HepG2 (cell line): ENCODE results near the gene GAL3ST2. TPM values are rescaled to one million over a fixed set of nuclear protein-coding genes. Genes with fewer than 3 reads are reported as not detected.

ENCODE experiments used
- ARID2 ChIP-seq: sonication (generic); formaldehyde crosslinking; IDR thresholded peaks from 2 replicates; pipeline ENCODE4 v1.8.1; 2022; ENCODE audit warnings: mild to moderate bottlenecking, missing genetic modification reagents, borderline replicate concordance
- ELF1 ChIP-seq: sonication (generic); formaldehyde crosslinking; IDR thresholded peaks from 2 replicates; pipeline ENCODE4 v1.4.0; 2020; ENCODE audit warnings: missing genetic modification reagents
- ELK4 ChIP-seq: sonication (generic); formaldehyde crosslinking; IDR thresholded peaks from 2 replicates; pipeline ENCODE4 v1.9.0; 2021; ENCODE audit warnings: missing genetic modification reagents, borderline replicate concordance
- FOSL2 ChIP-seq: sonication (generic); formaldehyde crosslinking; IDR thresholded peaks from 2 replicates; pipeline ENCODE4 v1.4.0; 2020; ENCODE audit warnings: missing genetic modification reagents
- FOXO1 ChIP-seq: sonication (generic); formaldehyde crosslinking; IDR thresholded peaks from 2 replicates; pipeline ENCODE4 v1.4.0; 2020; ENCODE audit warnings: missing genetic modification reagents
- HHEX ChIP-seq: IDR thresholded peaks from 2 replicates; pipeline ENCODE4 v1.6.1; 2016; ENCODE audit warnings: control low read depth
- MIXL1 ChIP-seq: IDR thresholded peaks from 2 replicates; pipeline ENCODE4 v1.6.1; 2016
- MYC ChIP-seq: sonication (generic); formaldehyde crosslinking; IDR thresholded peaks from 2 replicates; pipeline ENCODE4 v1.9.0; 2021; ENCODE audit warnings: missing genetic modification reagents, borderline replicate concordance
- NRL ChIP-seq: sonication (generic); formaldehyde crosslinking; IDR thresholded peaks from 2 replicates; pipeline ENCODE4 v1.5.0; 2020; ENCODE audit warnings: missing genetic modification reagents, mild to moderate bottlenecking, moderate library complexity, borderline replicate concordance
- PCBP1 ChIP-seq: fragments of 200-400 bp; formaldehyde crosslinking; IDR thresholded peaks from 2 replicates; pipeline ENCODE4 v1.6.1; 2017; ENCODE audit warnings: mild to moderate bottlenecking, low read depth, low read length, borderline replicate concordance
- RCOR2 ChIP-seq: IDR thresholded peaks from 2 replicates; pipeline ENCODE4 v1.6.1; 2016; ENCODE audit warnings: missing biosample characterization, missing genetic modification reagents
- SKIL ChIP-seq: sonication (generic); formaldehyde crosslinking; IDR thresholded peaks from 2 replicates; pipeline ENCODE4 v1.8.0; 2022; ENCODE audit warnings: missing genetic modification reagents, mild to moderate bottlenecking, moderate library complexity, borderline replicate concordance
- SP140L ChIP-seq: sonication (generic); formaldehyde crosslinking; IDR thresholded peaks from 2 replicates; pipeline ENCODE4 v1.4.0; 2020; ENCODE audit warnings: missing genetic modification reagents, borderline replicate concordance
- ZBTB38 ChIP-seq: sonication (generic); formaldehyde crosslinking; IDR thresholded peaks from 2 replicates; pipeline ENCODE4 v1.5.1; 2020; ENCODE audit warnings: mild to moderate bottlenecking, missing genetic modification reagents
- ZBTB43 ChIP-seq: sonication (generic); formaldehyde crosslinking; conservative IDR thresholded peaks from 2 replicates; pipeline ENCODE4 v1.4.0; 2020; ENCODE audit warnings: missing genetic modification reagents
- ZFYVE20 ChIP-seq: sonication (generic); formaldehyde crosslinking; IDR thresholded peaks from 2 replicates; pipeline ENCODE4 v1.8.0; 2023; ENCODE audit warnings: low read depth, mild to moderate bottlenecking, moderate library complexity, missing genetic modification reagents, borderline replicate concordance
- ZNF18 ChIP-seq: sonication (generic); formaldehyde crosslinking; IDR thresholded peaks from 2 replicates; pipeline ENCODE4 v1.8.0; 2022; ENCODE audit warnings: mild to moderate bottlenecking, missing genetic modification reagents; ENCODE audit not compliant: insufficient replicate concordance
- ZNF263 ChIP-seq: sonication (generic); formaldehyde crosslinking; IDR thresholded peaks from 2 replicates; pipeline ENCODE4 v1.4.0; 2020; ENCODE audit warnings: missing genetic modification reagents
- ZNF431 ChIP-seq: sonication (generic); formaldehyde crosslinking; IDR thresholded peaks from 2 replicates; pipeline ENCODE4 v1.9.0; 2022; ENCODE audit warnings: missing genetic modification reagents, low read depth, mild to moderate bottlenecking, borderline replicate concordance
- ZNF891 ChIP-seq: sonication (generic); formaldehyde crosslinking; IDR thresholded peaks from 2 replicates; pipeline ENCODE4 v1.5.0; 2020; ENCODE audit warnings: mild to moderate bottlenecking, missing genetic modification reagents
- polyA plus RNA-seq, 8 experiments: library from polyadenylated mRNA; depleted of rRNA in 3 of 8; stranded (reverse) in 7 of 8; unstranded in 1 of 8; fragments of >200 nt; fragmentation: Illumina TruSeq in 4 of 8; extraction: Trizol in 4 of 8; gene quantifications; 2 replicates each; pipeline versions ENCODE4 v1.2.1 to v1.2.3, GENCODE V29; 2011 to 2016; ENCODE audit warnings: low read depth in 4 of 8, missing spikeins in 1 of 8, mixed read lengths in 1 of 8; ENCODE audit not compliant: insufficient read depth in 1 of 8
- total RNA-seq, 5 experiments: library from RNA; depleted of rRNA; stranded (reverse); fragments of >200 nt; fragmentation: Illumina TruSeq; extraction: Trizol; gene quantifications; 2 replicates each; pipeline ENCODE4 v1.2.3, GENCODE V29; 2016; ENCODE audit warnings: low read depth in 1 of 5
- TF ChIP-seq, protein P1 (sequence below): sonication (generic); formaldehyde crosslinking; IDR thresholded peaks from 2 replicates; pipeline ENCODE4 v1.8.1; 2023; ENCODE audit warnings: missing genetic modification reagents, mild to moderate bottlenecking, borderline replicate concordance

GAL3ST2 gene
- total and polyA plus RNA-seq, 2 of the 13 experiments (the other 11 are each of a cell fraction or from before 2014, with no cell fraction given): 0.17 to 0.20 TPM

GRCh38 chr2:241808721-241809382, 32.2 kb downstream of the GAL3ST2 start, which contains the start of gene NEU4 (continued):
- TF ChIP-seq SP140L (CRISPR knock-in tag): no peak
- no peak for TF ChIP-seq HHEX (CRISPR knock-in tag)
- peak; percentile 84 for TF ChIP-seq ZNF18 (CRISPR knock-in tag)
- 0 out of 2 replicates have a peak, but pooled peaks have one; percentile 55 for TF ChIP-seq ELK4 (CRISPR knock-in tag)
- TF ChIP-seq MIXL1 (CRISPR knock-in tag): peak; percentile 33; the same call in 1 of the 2 replicates
- no peak; the same call in none of the 2 replicates for TF ChIP-seq FOXO1 (CRISPR knock-in tag)
- peak; percentile 97 for TF ChIP-seq ZNF891 (CRISPR knock-in tag)
- peak; percentile 64 for TF ChIP-seq ELF1
- TF ChIP-seq MYC (CRISPR knock-in tag): peak; percentile 93
- TF ChIP-seq SKIL (CRISPR knock-in tag): peak; percentile 56; the same call in 1 of the 2 replicates
- TF ChIP-seq, protein P1, sequence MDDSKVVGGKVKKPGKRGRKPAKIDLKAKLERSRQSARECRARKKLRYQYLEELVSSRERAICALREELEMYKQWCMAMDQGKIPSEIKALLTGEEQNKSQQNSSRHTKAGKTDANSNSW (CRISPR knock-in tag): no peak; the same call in 1 of the 2 replicates
- peak; percentile 65; the same call in 1 of the 2 replicates for TF ChIP-seq RCOR2 (CRISPR knock-in tag)
- TF ChIP-seq ZBTB38 (CRISPR knock-in tag): peak; percentile 98
- peak; percentile 68 for TF ChIP-seq FOSL2 (CRISPR knock-in tag)
- peak; percentile 90 for TF ChIP-seq ZBTB43 (CRISPR knock-in tag)
- TF ChIP-seq NRL: peak; percentile 95
- no peak for TF ChIP-seq PCBP1
- TF ChIP-seq ZNF431 (CRISPR knock-in tag): peak; percentile 98
- no peak for TF ChIP-seq ZFYVE20
- TF ChIP-seq ZNF263 (CRISPR knock-in tag): peak; percentile 95
- TF ChIP-seq ARID2 (CRISPR knock-in tag): peak; percentile 97
